H1 (cell line): ENCODE measurements around the gene UGT2B7. TPM values are rescaled to one million over a fixed set of nuclear protein-coding genes. Genes with fewer than 3 reads are reported as not detected.

Experiments
- CTCF ChIA-PET: fragments of 300-600 bp; sonication (Branson Sonifier 250); formaldehyde crosslinking; loops from one replicate; lab custom pipeline; 2021; ENCODE audit not compliant: partially characterized antibody; lab: Charles Lee
- POLR2A ChIA-PET: fragments of 300-600 bp; sonication (Branson Sonifier 250); formaldehyde crosslinking; loops from one replicate; lab custom pipeline; 2021; ENCODE audit warnings: inconsistent platforms; ENCODE audit not compliant: partially characterized antibody; lab: Charles Lee
- DNase-seq, 2 experiments: peaks; one replicate each; pipeline versions ENCODE4 v3.0.0 to v3.0.0-alpha.2; 2010 to 2022; ENCODE audit warnings: low spot score in 2 of 2, low read depth in 1 of 2, mixed read lengths in 1 of 2
- FAIRE-seq: peaks from 2 replicates; lab custom pipeline; 2011; peaks lifted over from hg19 to GRCh38; lab: Jason Lieb, UNC
- H2AFZ ChIP-seq: 2 replicates; pipeline ENCODE4 v1.8.1; 2012; ENCODE audit warnings: low read length, inconsistent platforms
- H2AK5ac ChIP-seq: 2 replicates; pipeline ENCODE4 v1.6.1; 2013; ENCODE audit warnings: low read depth, low read length
- H2BK120ac ChIP-seq: replicated peaks from 2 replicates; pipeline ENCODE3; 2013; ENCODE audit warnings: low read depth, low read length, inconsistent platforms
- H2BK12ac ChIP-seq: 2 replicates; pipeline ENCODE4 v1.6.1; 2013; ENCODE audit warnings: low read depth, low read length
- H2BK15ac ChIP-seq: 2 replicates; pipeline ENCODE4 v1.6.1; 2013; ENCODE audit warnings: low read length
- H2BK20ac ChIP-seq: 2 replicates; pipeline ENCODE4 v1.6.1; 2013; ENCODE audit warnings: low read length
- H2BK5ac ChIP-seq: 2 replicates; pipeline ENCODE4 v1.6.1; 2013; ENCODE audit warnings: low read depth, low read length
- H3K14ac ChIP-seq: 2 replicates; pipeline ENCODE4 v1.6.1; 2013; ENCODE audit warnings: inconsistent platforms; ENCODE audit not compliant: insufficient read length
- H3K18ac ChIP-seq: 2 replicates; pipeline ENCODE4 v1.6.1; 2013; ENCODE audit warnings: low read length; ENCODE audit errors: extremely low read depth
- H3K23ac ChIP-seq: 2 replicates; pipeline ENCODE4 v1.6.1; 2013; ENCODE audit warnings: inconsistent platforms; ENCODE audit not compliant: insufficient read length
- H3K23me2 ChIP-seq: 2 replicates; pipeline ENCODE4 v1.6.1; 2013; ENCODE audit warnings: low read depth, low read length
- H3K27ac ChIP-seq: 2 replicates; pipeline ENCODE4 v1.6.1; 2011; ENCODE audit warnings: low read depth, low read length, inconsistent platforms
- H3K27me3 ChIP-seq, 4 experiments: replicated peaks in 1 of 4; 1 replicate in 1 of 4; 2 replicates in 3 of 4; pipeline versions ENCODE4 v1.6.1 to v1.8.1; 2011 to 2013; ENCODE audit warnings: low read length in 3 of 4, mild to moderate bottlenecking in 3 of 4, inconsistent platforms in 2 of 4, mixed read lengths in 2 of 4, moderate library complexity in 1 of 4; ENCODE audit not compliant: control insufficient read depth in 3 of 4, insufficient read depth in 3 of 4; ENCODE audit errors: extremely low read depth in 1 of 4
- H3K36me3 ChIP-seq, 4 experiments: 2 replicates each; pipeline versions ENCODE4 v1.6.1 to v1.8.1; 2011 to 2013; ENCODE audit warnings: mild to moderate bottlenecking in 4 of 4, low read length in 3 of 4, moderate library complexity in 2 of 4, control low read depth in 1 of 4, inconsistent platforms in 1 of 4; ENCODE audit not compliant: insufficient read depth in 4 of 4, control insufficient read depth in 2 of 4
- H3K4ac ChIP-seq: replicated peaks from 2 replicates; pipeline ENCODE3; 2013; ENCODE audit warnings: low read length, low read depth, mixed read lengths, inconsistent platforms; ENCODE audit not compliant: insufficient read length
- H3K4me1 ChIP-seq, 4 experiments: replicated peaks in 1 of 4; 1 replicate in 1 of 4; 2 replicates in 3 of 4; pipeline versions ENCODE4 v1.6.1 to v1.8.1; 2011 to 2013; ENCODE audit warnings: low read length in 3 of 4, inconsistent platforms in 2 of 4, mixed read lengths in 1 of 4; ENCODE audit not compliant: insufficient read depth in 4 of 4, control insufficient read depth in 3 of 4
- H3K4me2 ChIP-seq, 2 experiments: 2 replicates each; pipeline versions ENCODE4 v1.6.1 to v1.8.1; 2011 to 2013; ENCODE audit warnings: low read depth in 2 of 2, low read length in 2 of 2, control low read depth in 1 of 2, inconsistent platforms in 1 of 2, mild to moderate bottlenecking in 1 of 2; ENCODE audit not compliant: insufficient read depth in 1 of 2
- H3K4me3 ChIP-seq, 4 experiments: fragments of 200-600, 300-600 bp in 1 of 4; sonication (generic), shearing (Covaris generic), sonication (Bioruptor Twin) in 1 of 4; 2 replicates each; pipeline versions ENCODE4 v1.5.1 to v1.8.1; 2011 to 2016; ENCODE audit warnings: low read length in 4 of 4, low read depth in 3 of 4, control low read depth in 2 of 4, inconsistent platforms in 2 of 4, mild to moderate bottlenecking in 2 of 4, mixed read lengths in 1 of 4, moderate library complexity in 1 of 4; ENCODE audit not compliant: insufficient read depth in 2 of 4; ENCODE audit errors: extremely low read depth in 1 of 4
- H3K56ac ChIP-seq: replicated peaks from 2 replicates; pipeline ENCODE3; 2013; ENCODE audit warnings: low read depth, mild to moderate bottlenecking, mixed read lengths, low read length, inconsistent platforms; ENCODE audit not compliant: insufficient read length
- H3K79me1 ChIP-seq: 2 replicates; pipeline ENCODE4 v1.6.1; 2013; ENCODE audit warnings: low read depth, low read length, control low read depth
- H3K79me2 ChIP-seq, 2 experiments: 2 replicates each; pipeline versions ENCODE4 v1.6.1 to v1.8.1; 2012 to 2013; ENCODE audit warnings: low read length in 2 of 2, mild to moderate bottlenecking in 2 of 2, inconsistent platforms in 1 of 2; ENCODE audit not compliant: insufficient read depth in 2 of 2, control insufficient read depth in 1 of 2
- H3K9ac ChIP-seq, 4 experiments: replicated peaks in 1 of 4; 1 replicate in 1 of 4; 2 replicates in 3 of 4; pipeline versions ENCODE4 v1.6.1 to v1.8.1; 2011 to 2013; ENCODE audit warnings: low read depth in 3 of 4, low read length in 3 of 4, control low read depth in 2 of 4, mild to moderate bottlenecking in 2 of 4, moderate library complexity in 2 of 4, inconsistent platforms in 1 of 4; ENCODE audit errors: extremely low read depth in 1 of 4
- H3K9me3 ChIP-seq, 2 experiments: 2 replicates each; pipeline versions ENCODE4 v1.6.1 to v1.8.1; 2012 to 2013; ENCODE audit warnings: mild to moderate bottlenecking in 2 of 2, moderate library complexity in 2 of 2, control low read depth in 1 of 2, inconsistent platforms in 1 of 2, low read depth in 1 of 2, low read length in 1 of 2, mixed read lengths in 1 of 2; ENCODE audit not compliant: insufficient read depth in 2 of 2
- H4K20me1 ChIP-seq, 2 experiments: replicated peaks in 1 of 2; 2 replicates each; pipeline versions ENCODE3 to v1.8.1; 2011 to 2013; ENCODE audit warnings: inconsistent platforms in 2 of 2, low read length in 2 of 2, mild to moderate bottlenecking in 1 of 2; ENCODE audit not compliant: insufficient read depth in 2 of 2, control insufficient read depth in 1 of 2
- H4K5ac ChIP-seq: 2 replicates; pipeline ENCODE4 v1.6.1; 2013; ENCODE audit warnings: low read length, low read depth, mixed read lengths, inconsistent platforms; ENCODE audit not compliant: insufficient read length
- H4K8ac ChIP-seq: 2 replicates; pipeline ENCODE4 v1.8.0; 2013; ENCODE audit warnings: mild to moderate bottlenecking, moderate library complexity, low read length, inconsistent platforms; ENCODE audit not compliant: insufficient read depth; ENCODE audit errors: extremely low read depth
- H4K91ac ChIP-seq: replicated peaks from 2 replicates; pipeline ENCODE3; 2013; ENCODE audit warnings: low read length, mixed read lengths, inconsistent platforms; ENCODE audit not compliant: insufficient read length
- ASH2L ChIP-seq: fragments of 200-600, 300-600 bp; sonication (generic); IDR thresholded peaks from one replicate; pipeline ENCODE4 v1.7.1; 2017; ENCODE audit warnings: low read length
- GTF2F1 ChIP-seq: IDR thresholded peaks from 2 replicates; pipeline ENCODE4 v1.6.1; 2012; ENCODE audit warnings: low read depth, low read length, improper control_type of control experiment, borderline replicate concordance
- HDAC2 ChIP-seq, 2 experiments: fragments of 300-600 bp in 1 of 2; sonication (generic) in 1 of 2; IDR thresholded peaks; 2 replicates each; pipeline ENCODE4 v1.6.1; 2011 to 2012; ENCODE audit warnings: low read depth in 2 of 2, low read length in 2 of 2, mild to moderate bottlenecking in 2 of 2, moderate library complexity in 2 of 2, borderline replicate concordance in 1 of 2, inconsistent platforms in 1 of 2
- MAFK ChIP-seq: IDR thresholded peaks from 2 replicates; pipeline ENCODE4 v1.6.1; 2012; ENCODE audit warnings: low read depth, mild to moderate bottlenecking, improper control_type of control experiment, low read length
- POLR2AphosphoS5 ChIP-seq: IDR thresholded peaks from 2 replicates; pipeline ENCODE4 v1.6.1; 2011; ENCODE audit warnings: low read depth, low read length
- TBP ChIP-seq: IDR thresholded peaks from 2 replicates; pipeline ENCODE4 v1.6.1; 2011; ENCODE audit warnings: low read depth, low read length, improper control_type of control experiment
- TEAD4 ChIP-seq: IDR thresholded peaks from 2 replicates; pipeline ENCODE4 v1.6.1; 2012; ENCODE audit warnings: low read depth, low read length, inconsistent platforms, mixed read lengths
- WGBS, 2 experiments: shearing (Covaris generic) in 1 of 2; methylation state at CpG; one replicate each; pipeline versions ENCODE4 v1.1.6 to v1.1.7; 2013 to 2015; ENCODE audit warnings: low lambda C conversion rate in 2 of 2, mixed read lengths in 2 of 2, inconsistent platforms in 1 of 2, low coverage in 1 of 2, missing lambda C conversion rate in 1 of 2; ENCODE audit not compliant: insufficient replicate concordance in 2 of 2, insufficient coverage in 1 of 2, insufficient read length in 1 of 2; ENCODE audit errors: extremely low coverage in 1 of 2, missing lambda C conversion rate in 1 of 2; 5-methylcytosine and 5-hydroxymethylcytosine counted together
- polyA plus RNA-seq, 7 experiments: library from polyadenylated mRNA; depleted of rRNA in 3 of 7; stranded (reverse) in 5 of 7; unstranded in 2 of 7; fragments of >200 nt in 5 of 7; fragments of 200-250 nt in 2 of 7; gene quantifications; 1 replicate in 5 of 7; 2 replicates in 1 of 7; 4 replicates in 1 of 7; pipeline versions ENCODE4 v1.2.1 to v1.2.3, GENCODE V29; 2011 to 2013; ENCODE audit warnings: missing spikeins in 2 of 7, mixed read lengths in 2 of 7
- total RNA-seq: library from RNA; stranded (reverse); fragmentation: NEBNext Ultra II Directional; extraction: Animal tissue kit (Norgen Biotek cat#: 25700); gene quantifications from 2 replicates; pipeline ENCODE4 v1.2.1, GENCODE V29; 2021

The UGT2B7 gene
- total and polyA plus RNA-seq, 2 of the 8 experiments (the other 6 are each of a cell fraction or from before 2014, with no cell fraction given), result not detected

- Histone ChIP-seq H3K79me1 (no peaks in the 10 kb centered on the region), H3K79me2 (no peaks in the 10 kb centered on the region), H2BK12ac (no peak overlapping the region), H3K27me3 (no peaks in the 10 kb centered on the region), H2BK120ac (no peak overlapping the region), H3K36me3 (no peaks in the 10 kb centered on the region), H3K27ac (no peak overlapping the region), H3K14ac (no peak overlapping the region), H3K9ac (no peak overlapping the region), H4K5ac (no peak overlapping the region), H4K20me1 (no peaks in the 10 kb centered on the region), H3K18ac (no peak overlapping the region), H2BK20ac (no peak overlapping the region), H3K4me2 (no peak overlapping the region), H3K9me3 (no peaks in the 10 kb centered on the region), H3K23me2 (no peaks in the 10 kb centered on the region), H4K8ac (no peak overlapping the region), H3K4me1 (no peaks in the 10 kb centered on the region), H2BK15ac (no peak overlapping the region), H2AFZ (no peak overlapping the region), H3K23ac (no peak overlapping the region), H3K4ac (no peak overlapping the region), H3K4me3 (no peak overlapping the region), H2AK5ac (no peak overlapping the region), H2BK5ac (no peak overlapping the region), H3K56ac (no peak overlapping the region), H4K91ac (no peak overlapping the region)
- TF ChIP-seq ASH2L (no peak), TBP (no peak), POLR2AphosphoS5 (no peak), GTF2F1 (no peak), TEAD4 (no peak), HDAC2 (IDR thresholded peaks at IDR 0.05; ENCODE audit: borderline replicate concordance in 1 of 2, low read depth in 2 of 2, low read length in 2 of 2) (no peak), MAFK (no peak)
- ChIA-PET CTCF (interaction anchor here (1.2 kb wide), 1 partner anchor 10 kb away, joined by 4 read pairs; no protein-coding TSS in a partner anchor), POLR2A (no interaction called here)
- WGBS, 2 experiments, result 85% methylated on average over 1 of the region's 1 CpG; no CpG with 5 or more reads in 1 of the 2 experiments
- DNase-seq (no peak), FAIRE-seq (no peak)
Observed at GRCh38 chr4:69071286-69071685, 25.0 kb upstream of the UGT2B7 start.
